SKM-1 treated with dmso at 0.1 percent for 144 hours (cell line): ENCODE results near the gene PSMG2.
"Not testable (repeated sequence)": the region's sequence is repeated elsewhere in the genome, so short reads cannot be mapped to it uniquely, and the experiment has no call there.

Experiments
- DNase-seq: peaks from one replicate; lab custom pipeline; 2025; ENCODE audit not compliant: unreplicated experiment; lab: John Stamatoyannopoulos, UW

The PSMG2 gene

DNA sequence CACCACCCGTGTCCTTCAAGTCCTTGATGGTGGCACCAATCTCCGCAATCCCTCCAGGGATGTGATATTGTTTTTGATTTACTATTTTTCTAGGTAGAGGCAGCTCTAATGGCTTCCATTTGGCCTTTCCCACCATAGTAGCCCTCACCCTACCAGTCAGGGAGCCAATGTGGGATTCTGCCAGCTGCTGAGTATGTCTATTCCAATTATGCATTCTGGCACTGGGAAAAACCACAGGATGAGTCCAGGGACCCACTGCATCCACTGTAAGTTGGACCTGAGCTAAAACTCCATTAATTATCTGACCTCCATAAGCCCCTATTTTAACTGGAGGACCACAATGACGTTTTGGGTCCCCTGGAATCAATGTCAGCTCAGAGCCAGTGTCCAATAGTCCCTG is 55.7 kb downstream of the PSMG2 start:
- DNase-seq, result not testable (repeated sequence)

DNA sequence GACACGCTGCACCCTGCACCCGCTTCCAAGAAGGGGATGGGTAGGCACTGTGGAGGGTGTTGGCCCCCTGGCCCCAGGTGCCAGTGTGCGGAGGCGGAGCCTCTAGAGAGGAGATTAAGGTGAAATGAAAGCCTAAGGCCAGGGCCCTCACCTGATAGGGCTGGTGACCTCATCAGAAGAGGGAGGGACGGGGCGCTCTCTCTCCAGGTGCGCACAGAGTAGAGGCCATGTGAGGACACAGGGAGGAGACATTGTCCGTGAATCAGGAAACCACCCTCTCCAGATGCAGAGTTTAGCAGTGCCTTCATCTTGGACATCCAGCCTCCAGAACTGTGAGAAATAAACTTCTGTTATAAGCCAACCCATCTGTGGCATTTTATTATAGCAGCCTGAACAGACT is 62.3 kb downstream of the PSMG2 start:
- DNase-seq, result no peak

DNA sequence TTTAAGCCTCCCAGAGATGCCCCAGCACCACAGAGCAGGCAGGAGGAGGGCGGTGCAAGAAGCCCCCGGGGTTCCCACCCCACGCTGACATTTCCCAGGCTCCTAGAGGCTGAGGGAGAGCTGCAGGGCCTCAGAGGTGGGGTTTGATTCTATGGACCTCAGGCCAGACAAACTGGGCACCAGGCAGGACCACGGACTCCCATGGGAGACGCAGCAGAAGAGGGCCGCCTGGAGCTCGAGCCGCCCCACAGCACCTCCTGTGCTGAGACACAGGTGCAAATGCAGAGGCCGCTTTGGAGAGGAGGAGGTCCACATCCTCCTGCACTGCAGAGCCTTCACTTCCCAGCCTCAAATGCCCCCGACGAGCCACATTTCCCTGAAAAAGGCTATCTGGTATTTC is 62.7 kb downstream of the PSMG2 start:
- no peak for DNase-seq

DNA sequence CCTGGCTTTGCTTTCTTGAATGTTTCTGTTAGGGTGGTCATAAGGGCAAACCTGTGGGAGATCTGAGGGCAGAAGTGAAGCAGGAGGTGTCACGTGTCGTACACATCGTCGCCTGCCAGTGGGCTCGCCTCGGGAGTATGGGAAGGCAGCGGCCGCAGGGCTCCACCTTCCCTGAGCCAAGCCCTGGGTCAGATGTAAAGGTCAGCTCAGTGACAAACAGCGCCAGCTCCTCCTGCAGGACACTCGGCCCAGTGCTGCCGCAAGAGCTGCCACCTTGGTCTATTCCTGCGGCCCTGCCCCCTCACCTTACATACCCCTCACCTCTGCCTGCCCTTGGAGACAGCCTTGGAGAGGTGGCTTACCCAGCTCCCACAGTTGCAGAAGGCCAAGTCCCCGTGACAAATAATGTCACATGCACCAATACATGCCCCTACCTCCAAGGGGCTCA is 64.2 kb downstream of the PSMG2 start:
- no peak for DNase-seq

DNA sequence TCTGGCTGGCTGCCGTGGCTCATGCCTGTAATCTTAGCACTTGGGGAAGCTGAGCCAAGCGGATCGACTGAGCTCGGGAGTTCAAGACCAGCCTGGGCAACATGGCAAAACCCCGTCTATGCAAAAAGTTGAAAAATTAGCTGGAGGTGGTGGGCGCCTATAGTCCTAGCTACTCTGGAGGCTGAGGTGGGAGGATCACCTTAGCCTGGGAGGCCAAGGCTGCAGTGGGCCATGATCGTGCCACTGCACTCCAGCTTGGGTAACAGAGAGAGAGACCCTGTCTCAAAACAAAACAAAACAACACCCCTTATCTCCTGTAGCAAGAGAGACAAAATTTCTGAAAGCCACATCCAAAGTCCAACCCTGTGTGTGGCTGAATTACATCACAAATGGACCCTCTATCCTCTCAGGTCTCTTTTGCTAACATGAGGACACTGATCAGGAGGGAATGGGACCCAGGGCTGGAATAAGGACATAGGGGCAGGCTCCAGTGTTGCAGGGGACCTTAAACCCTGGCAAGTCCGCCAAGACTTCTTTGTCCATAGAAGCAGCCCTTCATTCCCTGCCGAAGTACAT is 64.8 kb downstream of the PSMG2 start:
- no peak for DNase-seq

DNA sequence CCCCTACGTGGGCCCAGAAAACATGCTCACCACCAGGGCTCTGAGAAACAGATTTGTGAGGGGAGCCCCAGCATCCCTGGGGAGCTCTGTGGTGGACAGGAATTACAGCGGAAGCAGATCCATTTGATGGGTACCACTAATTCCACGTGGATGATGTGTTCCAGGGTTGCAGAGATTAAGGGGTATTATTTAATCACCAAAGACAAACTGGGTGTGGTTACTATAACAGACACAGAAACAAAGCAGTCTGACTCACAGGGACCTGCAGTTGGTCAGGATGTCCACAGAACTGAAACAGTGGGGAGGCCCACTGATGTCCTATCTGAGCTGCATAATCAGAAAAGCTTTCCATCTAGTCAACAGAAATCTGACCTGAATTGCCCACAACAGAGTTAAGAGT is 65.8 kb downstream of the PSMG2 start:
- no peak for DNase-seq

DNA sequence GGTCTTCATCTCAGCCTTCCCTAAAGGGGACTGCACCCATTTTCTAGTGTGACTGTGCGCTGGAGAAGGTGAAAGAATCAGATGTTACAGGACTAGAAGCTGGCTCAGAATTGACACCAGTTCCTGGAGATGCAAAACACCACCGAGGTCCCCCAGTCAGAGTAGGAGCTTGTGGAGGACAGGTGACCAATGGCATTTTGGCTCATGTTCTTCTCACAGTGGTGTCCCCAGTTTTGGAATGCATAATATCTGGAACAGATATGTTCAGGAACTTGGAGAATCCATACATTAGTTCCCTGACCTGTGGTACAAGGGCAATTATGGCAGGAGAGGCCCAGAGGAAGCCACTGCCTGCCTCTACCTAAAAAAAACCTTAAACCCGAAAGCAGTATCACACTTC is 66.3 kb downstream of the PSMG2 start:
- no peak for DNase-seq

DNA sequence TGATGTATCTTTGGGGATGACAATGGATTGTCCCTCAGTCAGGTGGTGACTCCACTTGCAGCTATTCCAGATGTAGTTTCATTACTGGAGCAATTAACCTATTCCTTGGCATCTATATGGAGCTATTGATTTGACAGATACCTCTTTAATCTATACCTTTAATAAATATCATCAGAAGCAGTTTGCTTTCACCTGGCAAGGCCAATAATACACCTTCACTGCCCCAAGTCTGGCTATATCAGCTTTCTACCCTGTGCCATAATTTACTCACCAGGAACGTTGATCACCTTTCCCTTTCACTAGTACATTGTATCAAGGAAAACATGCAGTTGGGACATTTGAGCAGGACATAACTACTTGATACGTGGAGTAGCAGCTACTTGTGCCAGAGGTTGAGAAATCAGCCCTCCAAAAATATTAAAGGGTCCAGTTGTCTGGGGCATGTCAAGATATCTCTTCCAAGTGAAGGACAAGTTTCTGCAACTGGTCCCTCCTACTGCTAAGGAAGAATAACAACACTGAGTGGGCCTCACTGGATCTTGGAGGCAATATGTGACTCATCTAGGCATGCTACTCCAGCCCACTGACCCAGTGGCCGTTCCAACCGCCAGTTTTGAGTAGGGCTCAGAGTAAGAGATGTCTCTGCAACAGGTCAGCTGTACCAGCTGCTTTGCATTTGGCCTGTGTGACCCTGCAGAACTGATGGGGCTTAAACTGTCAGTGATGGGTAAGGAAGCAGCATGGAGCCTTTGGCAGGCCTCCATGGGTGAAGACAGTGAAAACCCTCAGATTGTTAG is 67.0 kb downstream of the PSMG2 start:
- DNase-seq, result no peak

DNA sequence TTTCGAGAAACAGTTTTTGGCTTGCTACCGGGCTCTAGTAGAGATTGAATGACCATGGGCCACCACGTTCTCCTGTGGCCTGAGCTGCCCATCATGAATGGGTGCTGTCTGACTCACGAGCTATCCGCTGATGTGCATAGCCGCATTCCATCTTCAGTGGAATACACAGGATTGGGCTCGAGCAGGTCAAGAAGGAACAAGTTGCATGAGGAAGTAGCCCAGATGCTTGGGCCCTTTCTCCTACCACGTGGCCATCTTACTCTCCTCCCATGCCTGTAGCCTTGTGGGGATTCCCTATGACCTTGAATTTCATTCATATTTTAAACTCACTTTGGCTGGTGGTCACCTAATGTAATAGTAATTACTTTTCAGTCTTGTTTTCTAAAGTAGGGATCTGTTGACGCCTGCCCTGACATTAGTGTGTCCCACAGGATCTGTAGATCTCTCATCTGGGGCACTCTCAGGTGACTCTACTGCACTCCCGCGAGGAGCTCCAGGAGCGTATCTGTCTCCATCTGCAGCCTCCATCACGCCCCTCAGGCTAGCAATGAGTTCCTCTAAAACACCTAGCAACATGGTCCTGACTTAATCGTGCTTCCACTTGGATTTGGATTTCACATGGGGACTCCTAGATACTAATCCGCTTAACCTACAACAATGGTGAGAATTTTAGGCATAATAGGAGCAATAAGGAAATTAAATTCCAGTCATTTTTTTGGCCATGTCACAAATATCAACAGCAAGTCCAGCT is 67.8 kb downstream of the PSMG2 start:
- no peak for DNase-seq

DNA sequence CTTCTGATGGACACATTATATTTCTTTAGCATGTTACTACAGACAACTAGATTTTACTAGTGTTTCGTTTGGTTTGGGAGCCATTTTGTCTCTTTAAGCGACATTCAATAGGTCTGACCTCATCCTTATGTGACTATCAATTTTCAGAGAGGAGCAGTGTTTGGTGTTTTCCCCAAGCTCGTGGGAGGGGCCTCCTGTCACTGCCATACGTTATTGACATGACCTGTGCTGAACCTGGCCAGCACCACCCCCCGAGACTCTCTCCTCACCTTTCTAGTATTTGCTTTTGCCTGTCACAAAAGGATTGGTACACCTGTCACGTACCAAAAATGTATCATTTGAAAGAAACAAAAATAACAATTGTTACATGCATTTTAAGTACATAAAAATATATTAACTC is 69.3 kb downstream of the PSMG2 start:
- DNase-seq, result no peak

DNA sequence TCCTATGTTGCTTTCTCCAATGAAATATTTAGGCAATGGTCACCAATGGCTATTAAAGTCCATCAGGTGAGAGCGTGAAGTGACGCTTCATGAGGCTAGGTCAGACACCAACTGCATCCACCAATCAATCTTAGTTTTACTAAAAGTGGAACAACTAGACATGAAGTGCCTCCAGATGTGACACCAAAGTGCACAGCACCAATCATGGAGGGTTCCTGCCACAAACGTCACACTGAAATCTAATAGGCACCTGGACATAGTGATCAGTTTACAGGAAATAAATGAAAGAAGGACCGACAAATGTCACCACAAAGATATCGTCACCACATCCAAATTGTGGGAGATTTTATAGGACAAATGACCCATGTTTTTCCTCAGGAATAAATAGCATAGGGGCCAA is 70.5 kb downstream of the PSMG2 start:
- DNase-seq, result no peak

DNA sequence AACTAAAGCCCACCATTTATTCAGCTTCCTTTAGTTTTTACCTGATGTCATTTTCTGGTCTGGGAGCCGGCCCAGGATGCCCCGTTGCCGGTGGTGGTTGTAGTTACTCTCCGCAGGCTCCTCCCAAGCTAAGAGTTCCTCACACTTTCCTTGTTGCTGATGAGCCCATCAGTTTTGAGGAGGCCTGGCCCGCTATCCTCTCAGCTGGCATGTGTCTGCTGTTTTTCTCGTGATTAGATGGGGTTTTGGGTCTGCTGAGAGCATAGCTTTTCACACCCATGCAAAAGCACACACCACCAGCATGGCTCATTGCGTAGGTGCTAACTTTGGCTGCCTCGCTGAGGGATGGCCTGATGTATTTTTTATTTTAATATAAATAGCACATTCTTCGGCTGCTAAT is 72.1 kb downstream of the PSMG2 start:
- no peak for DNase-seq
